Thymus (tissue), 11 donors: ENCODE results near the gene MEI1. TPM values are rescaled to one million over a fixed set of nuclear protein-coding genes. Genes with fewer than 3 reads are reported as not detected.
"Not testable (repeated sequence)": the region's sequence is repeated elsewhere in the genome, so short reads cannot be mapped to it uniquely, and the experiment has no call there.

ENCODE experiments used
- DNase-seq, 9 donors: peaks; one replicate each; pipeline ENCODE4 v3.0.0-alpha.2; 2013; ENCODE audit warnings: low spot score in 9 of 9, low read depth in 6 of 9, missing footprints in 1 of 9
- H3K27ac ChIP-seq, 2 donors: one replicate each; pipeline ENCODE4 v1.5.1; 2013; ENCODE audit warnings: control low read depth in 1 of 2, low read depth in 1 of 2, low read length in 1 of 2, mild to moderate bottlenecking in 1 of 2, moderate library complexity in 1 of 2
- H3K27me3 ChIP-seq, 2 donors: one replicate each; pipeline ENCODE4 v1.5.1; 2013; ENCODE audit warnings: low read length in 1 of 2; ENCODE audit not compliant: control insufficient read depth in 2 of 2, insufficient read depth in 1 of 2
- H3K36me3 ChIP-seq, 2 donors: one replicate each; pipeline ENCODE4 v1.5.1; 2013; ENCODE audit warnings: low read length in 1 of 2, mild to moderate bottlenecking in 1 of 2, moderate library complexity in 1 of 2; ENCODE audit not compliant: control insufficient read depth in 2 of 2, insufficient read depth in 2 of 2
- H3K4me1 ChIP-seq, 2 donors: one replicate each; pipeline ENCODE4 v1.5.1; 2013; ENCODE audit warnings: low read length in 2 of 2; ENCODE audit not compliant: control insufficient read depth in 2 of 2, insufficient read depth in 2 of 2
- H3K4me3 ChIP-seq, 2 donors: one replicate each; pipeline ENCODE4 v1.5.1; 2013; ENCODE audit warnings: low read length in 2 of 2, control low read depth in 1 of 2, mild to moderate bottlenecking in 1 of 2
- H3K9me3 ChIP-seq, 2 donors: one replicate each; pipeline ENCODE4 v1.5.1; 2013; ENCODE audit warnings: low read length in 1 of 2, mild to moderate bottlenecking in 1 of 2; ENCODE audit not compliant: control insufficient read depth in 2 of 2, insufficient read depth in 1 of 2
- WGBS: extraction: QIAGEN DNeasy Blood & Tissue Kit; methylation state at CpG from one replicate; pipeline ENCODE4 v1.1.7; 2013; 5-methylcytosine and 5-hydroxymethylcytosine counted together
- polyA plus RNA-seq: library from polyadenylated mRNA; stranded (reverse); fragments of 200-250 nt; gene quantifications from one replicate; pipeline ENCODE4 v1.2.3, GENCODE V29; 2013
- total RNA-seq: library from RNA; stranded (reverse); fragments of 120-200 nt; gene quantifications from one replicate; pipeline ENCODE4 v1.2.4, GENCODE V29; 2013
- donor health status: healthy.

The MEI1 gene
- total and polyA plus RNA-seq, 2 donors = 9.2 to 14.7 TPM

DNA sequence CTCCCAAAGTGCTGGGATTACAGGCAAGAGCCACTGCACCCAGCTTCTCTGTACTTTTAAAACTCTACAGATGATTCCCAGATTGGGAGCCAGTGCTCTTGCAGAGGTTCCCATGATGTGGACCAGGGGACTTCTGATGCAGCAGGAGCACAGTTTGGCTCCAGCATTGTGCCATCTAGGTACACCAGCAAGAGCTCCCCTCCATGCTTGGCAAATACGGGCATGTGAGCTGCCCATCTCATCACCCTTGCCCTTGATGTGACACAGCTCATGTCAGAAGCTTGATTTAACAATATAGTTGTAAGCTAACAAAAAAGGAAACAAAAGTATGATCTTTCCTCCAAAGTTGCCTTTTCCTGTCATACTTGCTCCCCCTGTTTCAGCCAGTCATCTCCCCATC lies 39.4 kb upstream of the MEI1 start:
- Histone ChIP-seq H3K4me1 (peaks cover 0 to 12% of the 10 kb centered on the region in 2 donors), H3K27me3 (no peaks in the 10 kb centered on the region), H3K27ac (no peak overlapping the region), H3K9me3 (no peaks in the 10 kb centered on the region), H3K36me3 (peaks cover 76 to 95% of the 10 kb centered on the region in 2 donors), H3K4me3 (no peak overlapping the region)
- no peak for DNase-seq
- 100% methylated on average over 1 of the region's 1 CpG for WGBS

DNA sequence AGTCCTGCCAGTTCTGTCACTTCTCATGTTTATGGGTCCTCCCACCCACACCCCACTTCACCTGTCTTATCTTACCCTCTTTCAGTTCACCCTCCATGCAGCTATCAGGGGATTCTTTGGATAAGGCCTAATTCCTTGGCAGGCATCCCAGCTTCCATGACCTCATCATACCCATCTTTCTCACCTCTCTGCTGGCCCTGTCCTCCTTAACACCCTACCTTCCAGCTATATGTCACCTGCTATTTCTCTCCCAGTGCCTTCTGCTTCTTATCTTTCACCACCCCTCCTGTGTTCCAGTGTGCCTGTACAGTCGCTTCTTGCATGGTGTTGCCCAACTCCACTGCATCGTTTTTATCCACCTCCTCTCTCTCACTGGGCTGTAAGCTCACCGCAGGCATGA lies 38.9 kb upstream of the MEI1 start:
- Histone ChIP-seq H3K36me3 (peaks cover 78 to 95% of the 10 kb centered on the region in 2 donors), H3K27me3 (no peaks in the 10 kb centered on the region), H3K4me1 (peaks cover 0 to 15% of the 10 kb centered on the region in 2 donors), H3K27ac (no peak overlapping the region), H3K9me3 (no peaks in the 10 kb centered on the region), H3K4me3 (no peak overlapping the region)
- 99% methylated on average over 3 of the region's 3 CpGs for WGBS
- no peak for DNase-seq

DNA sequence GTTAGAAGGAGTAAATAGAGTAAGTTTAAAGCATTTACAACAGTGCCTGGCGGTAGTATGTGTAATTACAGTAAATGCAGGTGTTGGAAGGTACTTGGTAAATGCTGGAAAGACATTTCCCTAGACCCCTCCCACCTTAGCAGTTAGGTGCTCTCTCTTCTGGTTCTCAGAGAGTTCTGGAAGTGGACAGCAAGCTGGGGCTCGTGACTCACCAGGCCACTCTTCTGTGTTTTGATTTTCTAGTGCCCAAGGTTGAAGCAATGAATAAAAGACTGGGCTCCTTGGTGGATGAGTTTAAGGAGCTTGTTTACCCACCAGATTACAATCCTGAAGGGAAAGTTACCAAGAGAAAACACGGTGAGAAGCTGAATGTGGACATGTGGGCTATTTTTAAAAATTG lies 38.2 kb upstream of the MEI1 start:
- Histone ChIP-seq H3K4me1 (peaks cover 0 to 14% of the 10 kb centered on the region in 2 donors), H3K27me3 (no peaks in the 10 kb centered on the region), H3K4me3 (no peak overlapping the region), H3K9me3 (no peaks in the 10 kb centered on the region), H3K27ac (no peak overlapping the region), H3K36me3 (peaks cover 72 to 91% of the 10 kb centered on the region in 2 donors)
- 98% methylated on average over 3 of the region's 3 CpGs for WGBS
- no peak for DNase-seq

DNA sequence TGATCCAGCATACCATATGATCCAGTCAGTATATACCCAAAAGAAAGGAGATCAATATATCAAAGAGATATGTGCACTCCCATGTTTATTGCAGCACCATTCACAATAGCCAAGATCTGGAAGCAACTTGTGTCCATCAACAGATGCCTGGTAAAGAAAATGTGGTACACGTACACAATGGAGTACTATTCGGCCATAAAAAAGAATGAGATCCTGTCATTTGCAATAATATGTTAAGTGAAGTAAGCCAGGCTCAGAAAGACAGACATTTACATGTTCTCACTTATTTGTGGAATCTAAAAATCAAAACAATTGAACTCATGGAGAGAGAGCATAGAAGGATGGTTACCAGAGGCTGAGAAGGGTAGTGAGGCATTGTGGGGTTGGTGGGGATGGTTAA lies 37.6 kb upstream of the MEI1 start:
- no peak overlapping the region for H3K4me3 ChIP-seq
- no peaks in the 10 kb centered on the region for H3K9me3 ChIP-seq
- peaks cover 0 to 12% of the 10 kb centered on the region in 2 donors for H3K4me1 ChIP-seq
- WGBS = 98% methylated on average over 2 of the region's 2 CpGs
- no peak overlapping the region for H3K27ac ChIP-seq
- DNase-seq = no peak
- H3K27me3 ChIP-seq = no peaks in the 10 kb centered on the region
- peaks cover 68 to 84% of the 10 kb centered on the region in 2 donors for H3K36me3 ChIP-seq

DNA sequence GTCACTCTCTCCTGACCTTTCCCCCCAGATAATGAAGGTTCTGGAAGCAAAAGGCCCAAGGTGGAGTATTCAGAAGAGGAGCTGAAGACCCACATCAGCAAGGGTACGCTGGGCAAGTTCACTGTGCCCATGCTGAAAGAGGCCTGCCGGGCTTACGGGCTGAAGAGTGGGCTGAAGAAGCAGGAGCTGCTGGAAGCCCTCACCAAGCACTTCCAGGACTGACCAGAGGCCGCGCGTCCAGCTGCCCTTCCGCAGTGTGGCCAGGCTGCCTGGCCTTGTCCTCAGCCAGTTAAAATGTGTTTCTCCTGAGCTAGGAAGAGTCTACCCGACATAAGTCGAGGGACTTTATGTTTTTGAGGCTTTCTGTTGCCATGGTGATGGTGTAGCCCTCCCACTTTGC lies 35.7 kb upstream of the MEI1 start:
- not testable (repeated sequence) for H3K9me3 ChIP-seq, H3K27ac ChIP-seq, H3K27me3 ChIP-seq, H3K4me3 ChIP-seq, DNase-seq
- peaks cover 55 to 67% of the 10 kb centered on the region in 2 donors for H3K36me3 ChIP-seq
- peaks cover 3 to 18% of the 10 kb centered on the region in 2 donors for H3K4me1 ChIP-seq
- 93% methylated on average over 9 of the region's 9 CpGs for WGBS

DNA sequence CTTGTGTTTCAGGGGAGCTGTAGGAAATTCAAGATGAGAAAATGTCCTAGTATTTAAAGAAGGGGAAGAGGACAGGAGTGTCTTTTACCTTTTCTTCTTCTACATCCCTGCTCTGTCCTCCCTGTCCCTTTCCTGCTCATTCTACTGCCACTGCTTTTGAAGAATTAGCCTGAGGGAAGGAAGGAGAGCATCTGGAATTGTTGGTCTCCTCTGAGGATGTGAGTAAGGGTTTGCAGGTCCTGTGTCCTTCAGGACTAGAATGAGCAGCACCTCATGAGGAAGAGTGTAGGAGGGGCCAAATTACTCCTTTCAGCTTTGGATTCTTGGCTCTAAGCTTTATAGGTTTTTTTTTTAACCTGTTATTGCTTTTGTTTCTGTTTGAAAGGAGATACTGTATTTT lies 34.8 kb upstream of the MEI1 start:
- Histone ChIP-seq H3K36me3 (peaks cover 46 to 58% of the 10 kb centered on the region in 2 donors), H3K9me3 (no peaks in the 10 kb centered on the region), H3K4me3 (no peak overlapping the region), H3K4me1 (peaks cover 3 to 18% of the 10 kb centered on the region in 2 donors), H3K27me3 (no peaks in the 10 kb centered on the region), H3K27ac (no peak overlapping the region)
- DNase-seq = no peak

DNA sequence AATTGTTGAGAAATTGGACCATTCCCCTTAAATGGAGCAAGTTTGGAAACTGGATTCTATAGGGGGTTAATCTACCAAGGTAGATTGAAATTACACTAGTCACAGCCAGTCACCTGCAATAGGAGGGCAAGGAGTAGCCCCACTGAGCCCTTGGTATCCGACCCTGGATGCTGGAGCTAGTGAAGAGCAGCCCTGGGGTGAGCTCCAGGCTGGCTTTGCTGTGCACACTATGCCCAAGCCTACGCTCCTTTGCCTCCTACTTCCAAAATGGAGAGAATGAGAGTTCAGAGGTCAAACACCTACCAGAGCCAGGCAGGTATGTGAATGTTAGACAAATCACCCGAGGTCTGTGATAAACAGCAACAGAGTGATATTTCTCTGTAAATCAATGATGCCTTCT lies 34.4 kb upstream of the MEI1 start:
- Histone ChIP-seq H3K27ac (peak overlapping the region in 1 of 2 donors; percentile 47), H3K36me3 (peaks cover 42 to 54% of the 10 kb centered on the region in 2 donors), H3K27me3 (no peaks in the 10 kb centered on the region), H3K4me1 (peaks cover 3 to 18% of the 10 kb centered on the region in 2 donors), H3K4me3 (no peak overlapping the region), H3K9me3 (no peaks in the 10 kb centered on the region)
- WGBS = 97% methylated on average over 3 of the region's 3 CpGs
- no peak for DNase-seq

DNA sequence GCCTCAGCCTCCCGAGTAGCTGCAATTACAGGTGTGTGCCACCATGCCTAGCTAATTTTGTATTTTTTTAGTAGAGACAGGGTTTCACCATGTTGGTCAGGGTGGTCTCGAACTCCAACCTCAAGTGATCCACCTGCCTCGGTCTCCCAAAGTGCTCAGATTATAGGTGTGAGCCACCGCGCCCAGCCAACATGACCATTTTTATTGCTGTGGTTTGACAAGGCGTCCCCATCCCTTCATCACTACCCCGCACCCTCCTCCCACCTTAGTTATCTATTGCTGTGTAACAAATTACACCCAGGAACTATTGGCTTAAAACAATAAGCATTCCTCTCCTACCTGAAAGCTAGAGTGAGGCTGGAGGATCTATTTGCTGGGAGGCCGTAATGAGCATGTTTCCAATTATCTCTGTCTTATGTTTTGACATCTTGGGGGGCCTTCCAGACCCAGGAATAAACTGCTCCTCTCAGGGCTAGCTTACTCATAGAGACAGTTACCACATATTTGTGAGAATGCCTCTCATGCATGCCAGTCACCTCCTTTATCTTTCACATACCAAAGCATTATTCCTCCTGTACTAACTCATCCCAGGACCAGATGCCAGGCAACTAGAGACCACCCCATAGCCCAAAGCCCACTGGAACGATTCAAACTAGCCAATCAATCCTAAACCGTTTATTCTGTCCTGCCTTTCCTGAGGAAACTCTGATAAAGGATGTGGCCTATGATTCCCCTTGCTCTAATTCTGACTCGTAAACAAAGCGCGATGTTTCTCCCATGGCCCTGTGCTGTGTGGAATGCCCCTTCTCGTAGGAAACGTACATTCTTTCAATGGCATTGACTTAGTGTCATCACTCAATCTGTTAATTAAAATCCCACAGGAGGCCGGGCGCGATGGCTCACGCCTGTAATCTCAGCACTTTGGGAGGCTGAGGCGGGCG lies 30.1 kb upstream of the MEI1 start:
- Histone ChIP-seq H3K36me3 (peaks cover 22 to 26% of the 10 kb centered on the region in 2 donors), H3K27ac (no peak overlapping the region), H3K4me1 (peaks cover 3 to 18% of the 10 kb centered on the region in 2 donors), H3K4me3 (no peak overlapping the region), H3K27me3 (no peaks in the 10 kb centered on the region), H3K9me3 (no peaks in the 10 kb centered on the region)
- DNase-seq = no peak
- 96% methylated on average over 21 of the region's 21 CpGs for WGBS

DNA sequence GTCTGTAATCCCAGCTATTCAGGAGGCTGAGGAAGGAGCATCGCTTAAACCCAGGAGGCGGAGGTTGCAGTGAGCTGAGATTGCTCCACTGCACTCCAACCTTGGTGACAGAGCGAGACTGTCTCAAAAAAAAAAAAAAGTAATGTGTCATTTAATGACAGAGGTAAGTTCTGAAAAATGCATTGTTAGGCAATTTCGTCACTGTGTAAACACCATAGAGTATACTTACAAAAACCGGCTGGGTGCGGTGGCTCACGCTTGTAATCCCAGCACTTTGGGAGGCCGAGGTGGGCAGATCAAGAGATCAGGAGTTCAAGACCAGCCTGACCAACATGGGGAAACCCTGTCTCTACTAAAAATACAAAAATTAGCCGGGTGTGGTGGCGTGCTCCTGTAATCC lies 27.2 kb upstream of the MEI1 start:
- H3K4me1 ChIP-seq, H3K9me3 ChIP-seq, H3K4me3 ChIP-seq, H3K27me3 ChIP-seq, DNase-seq, H3K27ac ChIP-seq: not testable (repeated sequence)
- peaks cover 28 to 33% of the 10 kb centered on the region in 2 donors for H3K36me3 ChIP-seq
- WGBS = 98% methylated on average over 10 of the region's 10 CpGs
